SK-N-SH treated with all-trans-retinoic acid at 6 μM for 48 hours (cell line): ENCODE measurements around the gene ZNF22.

Experiments used
- ATAC-seq: fragments of 200-7000 bp; cut with Tn5 transposase; 3 replicates; pipeline ENCODE4 v1.9.1; 2020; ENCODE audit warnings: mild to moderate bottlenecking, moderate library complexity
- ARNTL ChIP-seq: fragments of 450-650 bp; formaldehyde crosslinking; IDR thresholded peaks from 2 replicates; pipeline ENCODE4 v1.5.0; 2020; ENCODE audit warnings: low read depth, mild to moderate bottlenecking, moderate library complexity, borderline replicate concordance
- CREB5 ChIP-seq: fragments of 250-450 bp; sonication (Bioruptor Pico); IDR thresholded peaks from 2 replicates; pipeline ENCODE4 v1.5.1; 2020; ENCODE audit warnings: low read depth, mild to moderate bottlenecking, moderate library complexity
- CSDC2 ChIP-seq: fragments of 250-450 bp; sonication (Bioruptor Pico); IDR thresholded peaks from 2 replicates; pipeline ENCODE4 v1.5.0; 2020; ENCODE audit warnings: mild to moderate bottlenecking, moderate library complexity
- CSRNP3 ChIP-seq: fragments of 250-450 bp; sonication (Bioruptor Pico); IDR thresholded peaks from 2 replicates; pipeline ENCODE4 v1.5.1; 2021; ENCODE audit warnings: mild to moderate bottlenecking, moderate library complexity
- GLIS3 ChIP-seq: fragments of 250-450 bp; sonication (Bioruptor Pico); IDR thresholded peaks from 2 replicates; pipeline ENCODE4 v1.5.0; 2020; ENCODE audit warnings: mild to moderate bottlenecking, moderate library complexity
- OSR1 ChIP-seq: fragments of 250-450 bp; sonication (Bioruptor Pico); IDR thresholded peaks from 2 replicates; pipeline ENCODE4 v1.8.0; 2022; ENCODE audit warnings: moderate library complexity, mild to moderate bottlenecking, inconsistent platforms
- PATZ1 ChIP-seq: fragments of 250-450 bp; sonication (Bioruptor Pico); IDR thresholded peaks from 2 replicates; pipeline ENCODE4 v1.8.0; 2020; ENCODE audit warnings: mild to moderate bottlenecking, moderate library complexity, borderline replicate concordance
- POU6F1 ChIP-seq: fragments of 250-450 bp; sonication (Bioruptor Pico); IDR thresholded peaks from 2 replicates; pipeline ENCODE4 v1.8.0; 2021; ENCODE audit warnings: low read depth, mild to moderate bottlenecking, moderate library complexity, borderline replicate concordance
- RARB ChIP-seq: fragments of 250-450 bp; sonication (Bioruptor Pico); IDR thresholded peaks from 2 replicates; pipeline ENCODE4 v1.8.0; 2021; ENCODE audit warnings: mild to moderate bottlenecking, moderate library complexity
- SNAI2 ChIP-seq: fragments of 250-450 bp; sonication (Bioruptor Pico); IDR thresholded peaks from 2 replicates; pipeline ENCODE4 v1.5.0; 2020; ENCODE audit warnings: mild to moderate bottlenecking, moderate library complexity
- TCF4 ChIP-seq: fragments of 250-450 bp; sonication (Bioruptor Pico); IDR thresholded peaks from 2 replicates; pipeline ENCODE4 v1.8.0; 2021; ENCODE audit warnings: mild to moderate bottlenecking, moderate library complexity, borderline replicate concordance
- TOX ChIP-seq: fragments of 250-450 bp; sonication (Bioruptor Pico); IDR thresholded peaks from 2 replicates; pipeline ENCODE4 v1.8.0; 2021; ENCODE audit warnings: mild to moderate bottlenecking, moderate library complexity, borderline replicate concordance
- ZC3H10 ChIP-seq: fragments of 250-450 bp; sonication (Bioruptor Pico); IDR thresholded peaks from 2 replicates; pipeline ENCODE4 v1.5.1; 2021; ENCODE audit warnings: mild to moderate bottlenecking, moderate library complexity
- ZFP3 ChIP-seq: fragments of 250-450 bp; sonication (Bioruptor Pico); IDR thresholded peaks from 2 replicates; pipeline ENCODE4 v1.5.0; 2020; ENCODE audit warnings: mild to moderate bottlenecking, moderate library complexity
- ZFP30 ChIP-seq: fragments of 450-650 bp; formaldehyde crosslinking; IDR thresholded peaks from 2 replicates; pipeline ENCODE4 v1.5.0; 2022; ENCODE audit warnings: mild to moderate bottlenecking, moderate library complexity
- ZNF565 ChIP-seq: fragments of 450-650 bp; formaldehyde crosslinking; conservative IDR thresholded peaks from 2 replicates; pipeline ENCODE4 v1.5.0; 2020; ENCODE audit warnings: low read depth, mild to moderate bottlenecking, moderate library complexity
- ZNF70 ChIP-seq: fragments of 450-650 bp; formaldehyde crosslinking; IDR thresholded peaks from 2 replicates; pipeline ENCODE4 v1.5.0; 2020; ENCODE audit warnings: mild to moderate bottlenecking, moderate library complexity
- ZNF8 ChIP-seq: fragments of 450-650 bp; formaldehyde crosslinking; IDR thresholded peaks from 2 replicates; pipeline ENCODE4 v1.5.0; 2020; ENCODE audit warnings: mild to moderate bottlenecking, moderate library complexity
- TF ChIP-seq, protein P1 (sequence below): fragments of 250-450 bp; sonication (Bioruptor Pico); IDR thresholded peaks from 2 replicates; pipeline ENCODE4 v1.5.0; 2020; ENCODE audit warnings: mild to moderate bottlenecking, moderate library complexity

The ZNF22 gene

DNA sequence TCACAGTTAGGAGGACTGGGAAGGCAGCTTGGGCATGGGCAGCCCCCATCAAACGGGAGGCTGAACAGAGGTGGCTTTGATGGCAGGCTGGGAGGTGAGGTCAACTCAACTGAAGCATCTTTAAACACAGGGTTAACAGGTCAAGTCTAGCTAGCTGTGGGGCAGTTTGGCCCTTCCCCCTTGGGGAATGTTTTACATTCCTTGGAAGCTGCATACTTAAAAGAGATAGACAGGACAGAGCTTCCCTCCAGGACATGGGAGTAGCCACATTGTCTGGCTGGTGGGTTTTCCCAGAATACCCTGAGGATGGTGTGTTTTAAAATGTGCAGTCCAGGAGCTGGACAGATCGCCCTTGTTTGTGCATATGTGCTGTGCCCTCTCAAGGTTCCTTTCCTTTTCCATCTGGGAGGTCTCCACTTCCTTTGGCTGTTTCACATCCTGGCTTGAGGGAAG, 47.9 kb upstream of the ZNF22 start:
- no peak for TF ChIP-seq CSRNP3 (CRISPR knock-in tag)
- TF ChIP-seq ZNF565 (CRISPR knock-in tag), result no peak
- no peak for TF ChIP-seq TOX (CRISPR knock-in tag)
- no peak for TF ChIP-seq ZFP30
- no peak for TF ChIP-seq SNAI2 (CRISPR knock-in tag)
- TF ChIP-seq POU6F1 (CRISPR knock-in tag), result no peak
- peak; percentile 49; the same call in 2 of the 3 replicates for ATAC-seq

- ATAC-seq, result no peak
- no peak for TF ChIP-seq GLIS3 (CRISPR knock-in tag)
- no peak for TF ChIP-seq ZFP30
- no peak for TF ChIP-seq ZNF8
- no peak for TF ChIP-seq CSRNP3 (CRISPR knock-in tag)
- TF ChIP-seq OSR1 (CRISPR knock-in tag), result no peak
- TF ChIP-seq CREB5 (CRISPR knock-in tag), result no peak
- no peak for TF ChIP-seq ZNF70 (CRISPR knock-in tag)
- no peak for TF ChIP-seq RARB (CRISPR knock-in tag)
- no peak for TF ChIP-seq ZFP3
- TF ChIP-seq ZNF565 (CRISPR knock-in tag), result no peak
- TF ChIP-seq CSDC2 (CRISPR knock-in tag), result no peak
- no peak for TF ChIP-seq TCF4 (CRISPR knock-in tag)
- TF ChIP-seq, protein P1, sequence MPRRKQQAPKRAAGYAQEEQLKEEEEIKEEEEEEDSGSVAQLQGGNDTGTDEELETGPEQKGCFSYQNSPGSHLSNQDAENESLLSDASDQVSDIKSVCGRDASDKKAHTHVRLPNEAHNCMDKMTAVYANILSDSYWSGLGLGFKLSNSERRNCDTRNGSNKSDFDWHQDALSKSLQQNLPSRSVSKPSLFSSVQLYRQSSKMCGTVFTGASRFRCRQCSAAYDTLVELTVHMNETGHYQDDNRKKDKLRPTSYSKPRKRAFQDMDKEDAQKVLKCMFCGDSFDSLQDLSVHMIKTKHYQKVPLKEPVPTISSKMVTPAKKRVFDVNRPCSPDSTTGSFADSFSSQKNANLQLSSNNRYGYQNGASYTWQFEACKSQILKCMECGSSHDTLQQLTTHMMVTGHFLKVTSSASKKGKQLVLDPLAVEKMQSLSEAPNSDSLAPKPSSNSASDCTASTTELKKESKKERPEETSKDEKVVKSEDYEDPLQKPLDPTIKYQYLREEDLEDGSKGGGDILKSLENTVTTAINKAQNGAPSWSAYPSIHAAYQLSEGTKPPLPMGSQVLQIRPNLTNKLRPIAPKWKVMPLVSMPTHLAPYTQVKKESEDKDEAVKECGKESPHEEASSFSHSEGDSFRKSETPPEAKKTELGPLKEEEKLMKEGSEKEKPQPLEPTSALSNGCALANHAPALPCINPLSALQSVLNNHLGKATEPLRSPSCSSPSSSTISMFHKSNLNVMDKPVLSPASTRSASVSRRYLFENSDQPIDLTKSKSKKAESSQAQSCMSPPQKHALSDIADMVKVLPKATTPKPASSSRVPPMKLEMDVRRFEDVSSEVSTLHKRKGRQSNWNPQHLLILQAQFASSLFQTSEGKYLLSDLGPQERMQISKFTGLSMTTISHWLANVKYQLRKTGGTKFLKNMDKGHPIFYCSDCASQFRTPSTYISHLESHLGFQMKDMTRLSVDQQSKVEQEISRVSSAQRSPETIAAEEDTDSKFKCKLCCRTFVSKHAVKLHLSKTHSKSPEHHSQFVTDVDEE (CRISPR knock-in tag), result no peak
- TF ChIP-seq POU6F1 (CRISPR knock-in tag), result no peak
- TF ChIP-seq ZC3H10, result no peak
- no peak for TF ChIP-seq ARNTL (CRISPR knock-in tag)
- no peak for TF ChIP-seq PATZ1 (CRISPR knock-in tag)
- no peak for TF ChIP-seq SNAI2 (CRISPR knock-in tag)
- TF ChIP-seq, all 23 proteins: peak for 0
Observed at GRCh38 chr10:44954042-44954441, 46.7 kb upstream of the ZNF22 start.
